Measurements from ENCODE around the gene TFDP2.

- TF ChIP-seq, protein P1, sequence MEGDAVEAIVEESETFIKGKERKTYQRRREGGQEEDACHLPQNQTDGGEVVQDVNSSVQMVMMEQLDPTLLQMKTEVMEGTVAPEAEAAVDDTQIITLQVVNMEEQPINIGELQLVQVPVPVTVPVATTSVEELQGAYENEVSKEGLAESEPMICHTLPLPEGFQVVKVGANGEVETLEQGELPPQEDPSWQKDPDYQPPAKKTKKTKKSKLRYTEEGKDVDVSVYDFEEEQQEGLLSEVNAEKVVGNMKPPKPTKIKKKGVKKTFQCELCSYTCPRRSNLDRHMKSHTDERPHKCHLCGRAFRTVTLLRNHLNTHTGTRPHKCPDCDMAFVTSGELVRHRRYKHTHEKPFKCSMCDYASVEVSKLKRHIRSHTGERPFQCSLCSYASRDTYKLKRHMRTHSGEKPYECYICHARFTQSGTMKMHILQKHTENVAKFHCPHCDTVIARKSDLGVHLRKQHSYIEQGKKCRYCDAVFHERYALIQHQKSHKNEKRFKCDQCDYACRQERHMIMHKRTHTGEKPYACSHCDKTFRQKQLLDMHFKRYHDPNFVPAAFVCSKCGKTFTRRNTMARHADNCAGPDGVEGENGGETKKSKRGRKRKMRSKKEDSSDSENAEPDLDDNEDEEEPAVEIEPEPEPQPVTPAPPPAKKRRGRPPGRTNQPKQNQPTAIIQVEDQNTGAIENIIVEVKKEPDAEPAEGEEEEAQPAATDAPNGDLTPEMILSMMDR (IDR thresholded peaks at IDR 0.05), result no peak
- TF ChIP-seq POLR2A (IDR thresholded peaks at IDR 0.05), result no peak
Observed at GRCh38 chr3:141940194-141940776, 209.1 kb downstream of the TFDP2 start.
